ENCODE results near the gene SKI.
A peak's percentile ranks its signal among the peaks of the same experiment; 100 is the strongest.

SKI gene

GRCh38 chr1:2194898-2195673 is 33.0 kb upstream of the SKI start:
- peak; percentile 70 to 86 for DNase-seq

GRCh38 chr1:2195785-2196184 is 32.3 kb upstream of the SKI start:
- no peak for DNase-seq

- DNase-seq, result no peak
Measured at GRCh38 chr1:2196901-2197638, 31.0 kb upstream of the SKI start.

- DNase-seq, result no peak
Measured at GRCh38 chr1:2197707-2198165, 30.4 kb upstream of the SKI start.

GRCh38 chr1:2198571-2198970 is 29.5 kb upstream of the SKI start:
- no peak for DNase-seq

DNA sequence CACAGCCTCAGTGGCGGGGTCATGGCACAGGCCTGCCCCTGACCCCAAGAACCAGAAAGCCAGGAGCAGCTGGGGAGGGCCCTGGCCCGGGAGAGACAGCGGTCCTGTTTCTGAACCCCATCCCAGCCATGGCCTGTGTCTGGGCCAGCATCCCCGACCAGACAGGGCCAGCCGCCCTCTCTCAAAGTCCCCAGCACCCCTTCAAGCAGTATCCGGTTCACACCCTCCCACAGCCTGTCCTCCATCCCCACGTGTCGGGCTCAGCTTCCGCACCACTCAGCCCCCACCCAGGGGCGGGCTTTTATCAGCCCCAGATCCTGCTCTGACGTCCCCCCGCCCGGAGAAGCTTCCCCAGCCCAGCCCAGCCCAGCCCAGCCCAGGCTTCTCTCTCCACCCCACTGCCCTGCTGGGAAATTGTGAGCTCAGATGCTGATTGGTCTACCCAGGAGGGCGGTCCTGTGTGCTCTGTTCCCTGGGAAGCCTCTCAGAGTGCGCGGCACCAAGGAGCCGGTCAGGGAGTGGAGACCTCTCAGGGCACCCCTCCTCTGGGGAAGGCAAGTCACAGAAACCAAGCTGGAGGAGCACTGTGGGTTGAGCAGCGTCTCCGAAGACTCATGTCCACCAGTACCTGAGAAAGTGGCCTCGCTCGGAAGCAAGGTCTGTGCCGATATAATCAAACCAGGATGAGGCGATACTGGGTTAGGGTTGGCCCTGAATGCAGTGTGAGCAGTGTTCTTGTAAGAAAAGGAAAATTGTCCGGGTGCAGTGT is 28.9 kb upstream of the SKI start:
- DNase-seq, result peak; percentile 64 to 74

DNA sequence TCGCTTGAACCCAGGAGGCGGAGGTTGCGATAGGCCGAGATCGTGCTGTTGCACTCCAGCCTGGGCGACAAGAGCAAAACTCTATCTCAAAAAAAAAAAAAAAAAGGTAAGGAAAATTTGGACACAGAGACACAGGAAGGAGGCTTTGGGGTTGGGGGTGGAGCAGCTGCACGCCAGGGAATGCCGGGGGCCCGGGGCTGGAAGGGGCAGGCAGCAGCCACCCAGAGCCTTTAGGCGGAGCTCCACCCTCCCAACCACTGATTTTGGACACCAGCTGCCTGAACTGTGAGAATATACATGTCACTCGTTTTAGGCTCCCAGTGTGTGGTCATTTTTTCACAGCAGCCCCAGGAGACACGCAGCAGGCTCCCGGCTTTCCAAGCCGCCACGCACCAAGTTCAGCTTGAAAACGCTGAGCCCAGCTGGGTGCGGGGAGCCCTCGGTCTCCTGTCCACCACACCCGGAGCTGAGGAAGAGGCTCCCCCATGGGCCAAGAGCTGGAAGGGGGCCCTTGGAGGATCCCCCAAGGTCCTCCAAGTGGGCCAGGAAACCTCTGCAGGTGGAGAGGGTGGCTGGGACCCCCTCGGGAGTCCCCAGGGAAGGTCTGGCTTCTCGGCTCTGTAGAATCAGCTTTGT is 27.7 kb upstream of the SKI start:
- DNase-seq, result no peak

DNA sequence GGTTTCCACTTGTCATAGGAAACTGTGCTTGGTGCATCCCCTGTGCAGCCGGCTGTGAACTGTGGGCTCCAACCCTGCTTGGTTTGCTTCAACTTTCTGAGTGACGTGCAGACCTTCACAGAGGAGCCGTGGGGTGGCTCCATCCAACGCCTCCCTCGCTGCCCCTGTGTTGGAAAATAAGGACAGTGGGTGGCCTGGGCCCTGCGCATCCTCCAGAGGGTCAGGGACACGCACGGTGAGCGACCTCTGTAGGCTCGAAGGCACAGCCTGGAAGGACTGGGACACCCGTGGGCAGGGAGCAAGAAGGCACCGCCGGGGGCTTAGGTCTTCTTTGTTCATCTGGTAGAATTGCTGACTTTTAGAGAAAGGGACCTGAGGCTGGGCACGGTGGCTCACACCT is 27.1 kb upstream of the SKI start:
- DNase-seq, result no peak

- no peak for DNase-seq
Measured at GRCh38 chr1:2202008-2202575, 26.0 kb upstream of the SKI start.

- no peak for DNase-seq
Measured at GRCh38 chr1:2202843-2203601, 25.1 kb upstream of the SKI start.

- no peak for DNase-seq
Measured at GRCh38 chr1:2203671-2204414, 24.3 kb upstream of the SKI start.

- peak; percentile 67 to 70 for DNase-seq
Measured at GRCh38 chr1:2204415-2205190, 23.5 kb upstream of the SKI start.

GRCh38 chr1:2205191-2205952 is 22.7 kb upstream of the SKI start:
- DNase-seq, result peak; percentile 81 to 83

GRCh38 chr1:2206813-2207487 is 21.2 kb upstream of the SKI start:
- DNase-seq, result no peak

- DNase-seq, result no peak
Measured at GRCh38 chr1:2208309-2209239, 19.5 kb upstream of the SKI start.

GRCh38 chr1:2209400-2210083 is 18.6 kb upstream of the SKI start:
- no peak for DNase-seq

GRCh38 chr1:2210084-2210653 is 17.9 kb upstream of the SKI start:
- no peak for DNase-seq
